GDM1 (cell line): ENCODE results near the gene FOLR2.
A peak's percentile ranks its signal among the peaks of the same experiment; 100 is the strongest.
"Not testable (repeated sequence)": the region's sequence is repeated elsewhere in the genome, so short reads cannot be mapped to it uniquely, and the experiment has no call there.

Experiments
- DNase-seq: peaks from one replicate; lab custom pipeline; 2025; lab: John Stamatoyannopoulos, UW

Gene FOLR2

GRCh38 chr11:72206794-72207193 is 9.8 kb upstream of the FOLR2 start:
- DNase-seq = not testable (repeated sequence)

GRCh38 chr11:72208281-72208680 is 8.3 kb upstream of the FOLR2 start:
- DNase-seq = no peak

DNA sequence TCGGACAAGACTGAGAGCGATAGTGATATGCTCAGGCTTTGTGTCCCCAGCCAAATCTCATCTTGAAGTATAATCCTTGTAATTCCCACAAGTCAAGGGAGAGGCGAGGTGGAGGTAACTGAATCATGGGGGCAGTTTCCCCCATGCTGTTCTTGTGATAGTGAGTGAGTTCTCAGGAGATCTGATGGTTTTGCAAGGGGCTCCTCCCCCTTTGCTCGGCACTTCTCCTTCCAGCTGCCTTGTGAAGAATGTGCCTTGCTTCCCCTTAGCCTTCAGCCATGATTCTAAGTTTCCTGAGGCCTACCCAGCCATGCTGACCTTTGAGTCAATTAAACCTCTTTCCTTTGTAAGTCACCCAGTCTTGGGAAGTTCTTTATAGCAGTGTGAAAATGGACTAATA is 7.5 kb upstream of the FOLR2 start:
- DNase-seq = no peak

- peak; percentile 53 for DNase-seq
These were observed 1.2 kb downstream of the FOLR2 start for GRCh38 chr11:72217841-72218240.

- DNase-seq = no peak
These were observed 1.7 kb downstream of the FOLR2 start for GRCh38 chr11:72218251-72218745.

- no peak for DNase-seq
These were observed 4.2 kb downstream of the FOLR2 start for GRCh38 chr11:72220696-72221363.

- DNase-seq = no peak
These were observed 4.9 kb downstream of the FOLR2 start for GRCh38 chr11:72221386-72222075.

GRCh38 chr11:72222106-72222891 is 5.7 kb downstream of the FOLR2 start:
- no peak for DNase-seq

DNA sequence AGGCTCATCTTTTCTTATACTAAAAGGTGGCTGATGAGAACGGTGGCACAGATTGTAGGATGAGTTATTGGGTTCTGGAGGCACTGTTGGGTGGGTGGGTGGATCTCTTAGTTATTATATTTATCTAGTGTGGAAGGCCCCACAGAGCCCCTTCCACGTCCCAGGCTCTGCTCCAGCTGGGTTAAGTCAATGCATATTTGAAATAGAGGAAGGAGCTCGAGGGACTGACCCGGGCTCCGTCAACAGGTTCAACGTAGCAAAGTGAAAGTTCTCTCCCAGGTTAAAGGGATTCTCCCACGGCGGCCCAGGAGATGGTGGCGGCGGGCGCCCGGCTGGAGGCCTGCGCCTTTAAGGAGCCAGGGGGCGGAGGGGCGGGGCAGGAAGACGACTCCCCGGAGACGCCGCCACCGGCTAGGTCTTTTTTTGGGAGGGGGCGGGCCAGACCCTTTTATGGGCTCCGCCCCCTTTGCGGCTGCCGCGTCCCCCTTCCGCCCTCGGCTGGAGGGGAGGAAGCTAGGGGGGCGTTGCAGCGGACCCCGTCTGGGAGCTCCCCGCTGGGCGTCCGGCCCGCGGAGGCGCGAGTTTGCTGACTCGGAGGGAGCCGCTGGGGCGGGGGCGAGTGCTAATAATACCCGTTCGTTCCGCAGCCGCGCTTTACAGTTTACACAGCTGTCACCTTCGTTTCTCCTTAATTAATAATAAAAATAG is 6.5 kb downstream of the FOLR2 start:
- peak; percentile 92 for DNase-seq

DNA sequence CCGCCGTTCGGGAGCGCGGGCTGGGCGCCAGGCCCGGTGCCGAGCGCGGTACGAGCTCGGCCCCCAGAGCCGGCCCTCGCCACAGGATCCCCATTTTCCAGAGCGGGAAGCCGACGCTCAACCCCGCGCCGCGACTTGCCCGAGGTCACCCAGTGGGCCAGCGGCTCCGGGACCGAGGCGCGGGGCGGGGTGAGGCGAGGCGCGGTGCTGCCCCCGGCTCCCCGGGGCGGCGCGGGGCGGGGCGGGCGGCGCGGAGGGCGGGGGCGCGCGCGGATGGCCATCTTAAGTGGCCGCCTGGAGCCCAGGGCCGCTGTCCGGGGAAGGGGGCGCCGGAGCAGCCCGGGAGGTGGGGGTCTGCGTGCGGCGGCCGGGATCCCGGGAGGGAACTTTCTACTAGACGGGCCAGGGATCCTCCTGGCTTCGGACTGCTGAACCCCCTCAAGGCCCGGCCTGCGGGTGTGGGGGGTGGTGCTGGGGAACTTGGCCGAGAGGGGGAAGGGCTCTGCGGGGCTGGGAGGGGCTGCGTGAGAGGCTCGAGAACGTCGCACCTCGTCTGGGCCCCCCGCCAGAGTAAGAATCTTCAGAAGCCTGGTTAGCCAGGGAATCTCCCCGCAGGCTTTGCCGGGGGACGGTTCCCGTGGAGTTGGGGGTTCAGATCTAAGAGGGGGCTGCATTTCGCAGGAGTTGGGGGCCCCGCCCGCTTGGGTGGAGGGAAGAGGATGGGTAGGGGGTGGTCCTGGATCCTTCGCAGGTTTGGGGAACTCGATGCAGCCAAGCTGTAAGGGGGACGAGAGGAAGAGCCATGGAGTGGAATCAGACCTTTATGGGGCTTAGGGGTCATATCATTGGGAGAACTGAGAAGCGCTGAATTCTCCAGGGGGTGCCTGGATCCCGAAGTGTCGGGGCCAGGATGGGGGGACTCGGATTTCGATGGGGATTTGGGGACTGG is 7.3 kb downstream of the FOLR2 start:
- no peak for DNase-seq

DNA sequence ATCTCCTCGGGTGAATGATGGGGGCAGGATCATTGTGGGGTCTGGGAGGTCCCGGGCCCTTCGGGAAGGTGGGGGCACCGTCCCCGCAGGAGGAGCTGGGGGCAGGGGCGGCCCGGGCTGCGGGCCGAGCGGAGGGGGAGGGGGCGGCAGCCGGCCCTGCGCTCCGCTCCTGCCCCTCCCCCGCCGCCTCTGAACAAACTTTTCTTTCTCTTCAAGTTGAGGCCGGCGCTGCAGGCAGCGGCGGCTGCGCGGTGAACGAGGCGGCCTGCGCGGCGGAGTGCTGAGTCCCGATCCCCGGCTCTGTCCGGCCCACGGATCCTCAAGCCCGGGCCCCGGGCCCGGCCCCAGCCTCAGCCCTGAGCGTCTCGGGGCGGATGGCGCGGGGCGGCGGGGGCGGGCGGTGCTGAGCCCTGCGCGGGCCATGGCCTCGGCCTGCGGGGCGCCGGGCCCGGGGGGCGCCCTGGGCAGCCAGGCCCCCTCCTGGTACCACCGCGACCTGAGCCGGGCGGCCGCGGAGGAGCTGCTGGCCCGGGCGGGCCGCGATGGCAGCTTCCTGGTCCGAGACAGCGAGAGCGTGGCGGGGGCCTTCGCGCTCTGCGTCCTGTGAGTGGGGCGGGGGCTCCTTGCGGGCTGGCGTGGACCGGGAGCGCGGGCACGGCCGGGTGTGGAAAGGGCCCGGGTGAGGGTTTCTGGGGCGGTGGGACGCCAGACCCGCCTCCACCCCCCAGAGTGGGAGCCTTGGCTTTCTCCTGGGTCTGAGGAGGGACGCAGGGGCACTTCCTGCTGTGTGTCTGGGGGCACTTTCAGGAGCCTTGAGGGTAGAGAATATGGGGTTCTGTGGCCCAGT is 8.2 kb downstream of the FOLR2 start, which contains the start of gene INPPL1:
Gene INPPL1, plus strand, starts transcription at position 204 of the 847 bp plus-strand sequence. Its CDS starts 218 bp downstream, at position 422.
- DNase-seq = no peak

DNA sequence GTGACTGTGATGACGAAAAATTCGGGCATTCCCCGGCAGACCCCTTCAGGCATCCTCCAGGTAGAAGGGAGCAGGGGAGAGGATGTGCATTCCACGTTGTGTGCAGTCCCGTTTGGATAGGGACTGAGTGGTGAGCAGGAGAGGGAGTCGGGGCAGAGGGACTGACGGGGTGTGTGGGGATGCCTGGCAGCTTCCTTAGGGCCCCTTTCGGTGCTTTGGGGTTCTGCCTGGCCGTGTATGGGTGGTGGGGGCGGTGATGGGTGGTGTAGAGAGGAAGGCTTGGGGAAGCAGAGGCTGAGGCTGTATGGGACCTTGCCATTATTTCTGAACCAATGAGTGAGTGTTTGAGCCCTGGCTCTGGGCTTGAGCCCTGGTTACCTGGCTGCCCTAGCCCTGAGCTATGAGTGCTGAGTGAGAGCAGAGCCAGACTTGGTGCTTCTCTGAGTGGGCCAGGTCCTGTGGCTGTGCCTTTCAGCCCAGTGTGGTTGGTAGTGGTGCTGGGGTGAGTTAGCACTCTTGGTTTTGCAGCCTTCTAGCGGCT is 8.9 kb downstream of the FOLR2 start:
- no peak for DNase-seq

GRCh38 chr11:72226701-72227100 is 10.1 kb downstream of the FOLR2 start:
- no peak for DNase-seq

DNA sequence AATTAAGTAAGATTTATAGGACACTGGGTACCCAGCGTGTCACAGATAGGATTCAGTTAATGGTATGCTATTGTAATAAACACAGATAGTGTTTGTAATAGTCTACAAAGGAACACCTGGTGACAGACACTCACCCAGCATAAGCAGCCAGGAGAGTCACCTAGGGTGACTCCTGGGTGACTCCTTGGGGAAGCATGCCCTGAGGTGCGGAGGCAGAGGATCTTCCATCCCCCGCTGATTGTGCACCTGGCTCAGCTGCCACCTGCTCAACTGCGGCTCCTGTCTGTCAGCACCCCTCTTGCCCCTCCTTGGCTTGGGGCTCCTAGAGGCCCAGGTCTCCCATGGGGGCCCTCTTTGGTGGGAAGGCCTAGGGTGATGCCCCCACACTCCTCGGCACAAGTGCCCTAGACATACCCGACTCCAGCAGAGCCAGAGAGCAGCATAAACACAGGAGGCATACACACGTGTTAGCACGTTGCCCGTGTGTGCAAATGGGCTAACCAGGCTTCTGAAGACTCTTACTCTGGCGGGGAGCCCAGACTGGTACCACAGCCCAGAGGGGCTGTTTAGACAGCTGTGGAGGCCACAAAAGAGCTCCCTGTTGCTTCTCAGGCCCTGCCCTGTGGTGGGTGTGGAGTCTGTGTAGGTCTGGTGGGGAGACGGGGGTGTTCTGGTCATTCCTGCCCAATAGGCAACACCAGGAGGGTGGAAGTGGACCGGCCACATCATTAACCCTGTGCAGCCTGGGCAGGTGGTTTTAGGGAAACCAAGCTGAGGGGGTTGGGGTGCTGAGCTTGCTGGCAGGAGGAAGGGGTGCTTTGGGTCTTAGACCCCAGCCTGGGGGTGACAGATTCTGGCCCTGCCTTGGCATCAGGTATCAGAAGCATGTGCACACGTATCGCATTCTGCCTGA is 11.0 kb downstream of the FOLR2 start:
- DNase-seq = no peak

DNA sequence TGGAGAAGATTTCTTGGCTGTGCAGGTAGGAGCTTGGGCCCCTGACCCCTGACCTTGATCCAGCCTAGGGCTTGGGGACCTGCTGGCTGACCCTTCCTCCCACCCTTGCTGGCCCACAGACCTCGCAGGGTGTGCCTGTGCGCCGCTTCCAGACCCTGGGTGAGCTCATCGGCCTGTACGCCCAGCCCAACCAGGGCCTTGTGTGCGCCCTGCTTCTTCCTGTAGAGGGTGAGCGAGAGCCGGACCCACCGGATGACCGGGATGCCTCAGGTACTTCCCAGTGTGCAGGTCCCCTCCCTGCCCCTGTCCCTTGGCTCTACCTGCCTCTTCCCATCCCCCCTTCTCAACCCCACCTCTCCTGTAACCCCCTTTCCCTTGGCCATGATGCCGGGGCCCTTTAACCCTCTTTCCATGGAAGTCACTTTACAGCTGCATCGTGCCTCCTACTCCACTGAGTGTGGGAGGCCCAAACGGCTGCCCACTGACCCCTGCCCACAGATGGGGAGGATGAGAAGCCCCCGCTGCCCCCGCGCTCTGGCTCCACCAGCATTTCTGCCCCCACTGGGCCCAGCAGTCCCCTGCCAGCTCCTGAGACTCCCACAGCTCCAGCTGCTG is 11.7 kb downstream of the FOLR2 start:
- no peak for DNase-seq

- DNase-seq = no peak
These were observed 12.2 kb downstream of the FOLR2 start for GRCh38 chr11:72228844-72229231.

DNA sequence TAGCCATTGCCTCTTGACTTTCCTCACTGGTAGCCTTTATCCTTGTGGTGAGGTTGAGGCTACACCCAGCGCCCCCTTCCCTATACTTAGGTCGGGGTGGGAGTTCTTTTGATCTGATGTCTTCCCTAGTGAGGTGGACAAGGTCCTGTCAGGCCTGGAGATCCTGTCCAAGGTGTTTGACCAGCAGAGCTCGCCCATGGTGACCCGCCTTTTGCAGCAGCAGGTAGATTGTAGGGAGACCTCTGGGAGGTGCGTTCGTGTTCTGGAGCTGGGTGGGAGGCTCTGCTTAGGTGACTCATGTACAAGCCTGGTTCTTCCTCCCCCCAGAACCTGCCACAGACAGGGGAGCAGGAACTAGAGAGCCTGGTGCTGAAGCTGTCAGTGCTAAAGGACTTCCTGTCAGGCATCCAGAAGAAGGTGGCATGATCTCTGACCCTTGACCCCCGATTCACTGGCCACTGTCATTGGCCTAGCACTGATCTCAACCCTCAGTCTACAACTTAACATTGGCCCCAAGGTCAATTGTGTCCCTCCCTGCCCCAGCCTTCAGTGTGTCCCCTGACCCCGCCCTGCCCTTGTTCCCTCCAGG is 12.8 kb downstream of the FOLR2 start:
- no peak for DNase-seq
